Ishikawa (cell line): ENCODE measurements around the gene NAA50.

Experiments
- CEBPB ChIP-seq: IDR thresholded peaks from 2 replicates; pipeline ENCODE4 v1.6.1; 2012
- CREB1 ChIP-seq: IDR thresholded peaks from 2 replicates; pipeline ENCODE4 v1.6.1; 2012; ENCODE audit warnings: low read depth
- EGR1 ChIP-seq: IDR thresholded peaks from 2 replicates; pipeline ENCODE4 v1.6.1; 2012
- EP300 ChIP-seq: IDR thresholded peaks from 2 replicates; pipeline ENCODE4 v1.6.1; 2012; ENCODE audit warnings: borderline replicate concordance
- FOXM1 ChIP-seq: IDR thresholded peaks from 2 replicates; pipeline ENCODE4 v1.6.1; 2012; ENCODE audit warnings: low read depth, borderline replicate concordance
- MAX ChIP-seq: IDR thresholded peaks from 2 replicates; pipeline ENCODE4 v1.6.1; 2012
- NFIC ChIP-seq: IDR thresholded peaks from 2 replicates; pipeline ENCODE4 v1.6.1; 2012
- RAD21 ChIP-seq: IDR thresholded peaks from 2 replicates; pipeline ENCODE4 v1.6.1; 2012; ENCODE audit warnings: low read depth
- REST ChIP-seq: IDR thresholded peaks from 2 replicates; pipeline ENCODE4 v1.6.1; 2012; ENCODE audit warnings: low read depth, mild to moderate bottlenecking
- TAF1 ChIP-seq: IDR thresholded peaks from 2 replicates; pipeline ENCODE4 v1.6.1; 2012; ENCODE audit warnings: low read depth, mild to moderate bottlenecking
- TCF12 ChIP-seq: IDR thresholded peaks from 2 replicates; pipeline ENCODE4 v1.6.1; 2012; ENCODE audit warnings: low read depth
- TEAD4 ChIP-seq: IDR thresholded peaks from 2 replicates; pipeline ENCODE4 v1.6.1; 2012
- USF1 ChIP-seq: IDR thresholded peaks from 2 replicates; pipeline ENCODE4 v1.6.1; 2012
- YY1 ChIP-seq: IDR thresholded peaks from 2 replicates; pipeline ENCODE4 v1.6.1; 2012; ENCODE audit warnings: low read depth
- ZBTB7A ChIP-seq: IDR thresholded peaks from 2 replicates; pipeline ENCODE4 v1.6.1; 2012; ENCODE audit warnings: low read depth

Gene NAA50

GRCh38 chr3:113758389-113759024, 12.5 kb upstream of the NAA50 start:
- TF ChIP-seq MAX (no peak), CEBPB (no peak), NFIC (no peak), CREB1 (no peak), EGR1 (no peak), USF1 (no peak), TEAD4 (no peak), RAD21 (no peak)

- TF ChIP-seq USF1 (no peak), TEAD4 (no peak), ZBTB7A (no peak), EGR1 (no peak), RAD21 (no peak), MAX (no peak), NFIC (no peak), REST (no peak), FOXM1 (no peak), TAF1 (no peak), CEBPB (no peak)
Observed at GRCh38 chr3:113754494-113755159, 8.6 kb upstream of the NAA50 start.

- no peak for TF ChIP-seq RAD21
- TF ChIP-seq REST, result no peak
- no peak for TF ChIP-seq CREB1
- TF ChIP-seq YY1, result no peak
- no peak for TF ChIP-seq NFIC
- TF ChIP-seq CEBPB, result no peak
- no peak for TF ChIP-seq TCF12
- no peak for TF ChIP-seq USF1
- TF ChIP-seq TEAD4, result no peak
- TF ChIP-seq EGR1, result no peak
- TF ChIP-seq MAX, result no peak
Observed at GRCh38 chr3:113753376-113753985, 7.4 kb upstream of the NAA50 start.

- TF ChIP-seq TCF12 (no peak), CREB1 (no peak), TEAD4 (no peak), RAD21 (no peak), FOXM1 (no peak), TAF1 (no peak), ZBTB7A (no peak), NFIC (no peak), MAX (no peak), EP300 (no peak), EGR1 (no peak), REST (no peak), CEBPB (no peak), YY1 (no peak), USF1 (no peak)
Observed at GRCh38 chr3:113751141-113751540, 5.1 kb upstream of the NAA50 start.
